KMS-11 (cell line): ENCODE results near the gene MVK.

Source experiments
- H2AFZ ChIP-seq: fragments of 200-600 bp; sonication (generic); 2 replicates; pipeline ENCODE4 v1.6.1; 2016; ENCODE audit warnings: antibody characterized with exemption, mixed run types, low read depth
- H3K27ac ChIP-seq: fragments of 200-600 bp; sonication (generic); 2 replicates; pipeline ENCODE4 v1.6.1; 2016; ENCODE audit warnings: mild to moderate bottlenecking, mixed run types
- H3K27me3 ChIP-seq: fragments of 200-600 bp; sonication (generic); 2 replicates; pipeline ENCODE4 v1.6.1; 2017; ENCODE audit warnings: mild to moderate bottlenecking, low read depth, mixed run types, moderate library complexity; ENCODE audit not compliant: insufficient read depth
- H3K36me3 ChIP-seq: fragments of 200-600 bp; sonication (generic); 2 replicates; pipeline ENCODE4 v1.6.1; 2017; ENCODE audit warnings: mild to moderate bottlenecking, mixed run types; ENCODE audit not compliant: insufficient read depth
- H3K4me1 ChIP-seq: fragments of 200-600 bp; sonication (generic); 2 replicates; pipeline ENCODE4 v1.6.1; 2016; ENCODE audit warnings: mild to moderate bottlenecking, low read depth, mixed run types; ENCODE audit not compliant: poor library complexity, severe bottlenecking
- H3K4me2 ChIP-seq: fragments of 200-600 bp; sonication (generic); 2 replicates; pipeline ENCODE4 v1.7.0; 2016; ENCODE audit warnings: mild to moderate bottlenecking, mixed run types
- H3K4me3 ChIP-seq: fragments of 200-600 bp; sonication (generic); IDR thresholded peaks from 2 replicates; pipeline ENCODE4 v1.6.1; 2017; ENCODE audit warnings: low read depth, low read length, mixed read lengths; ENCODE audit not compliant: insufficient read depth
- H3K79me2 ChIP-seq: fragments of 200-600 bp; sonication (generic); 2 replicates; pipeline ENCODE4 v1.6.1; 2016; ENCODE audit warnings: low read depth, mixed run types; ENCODE audit not compliant: insufficient read depth
- H3K9ac ChIP-seq: fragments of 200-600 bp; sonication (generic); 2 replicates; pipeline ENCODE4 v1.6.1; 2016; ENCODE audit warnings: mild to moderate bottlenecking, mixed run types
- H4K20me1 ChIP-seq: fragments of 200-600 bp; sonication (generic); 2 replicates; pipeline ENCODE4 v1.6.1; 2016; ENCODE audit warnings: mild to moderate bottlenecking, mixed run types; ENCODE audit not compliant: insufficient read depth
- CTCF ChIP-seq: fragments of 200-600 bp; sonication (generic); conservative IDR thresholded peaks from 2 replicates; pipeline ENCODE4 v1.6.1; 2017; ENCODE audit warnings: low read depth, mild to moderate bottlenecking, antibody characterized with exemption, low read length, moderate library complexity, mixed read lengths

The MVK gene

GRCh38 chr12:109578330-109578927 is 4.8 kb downstream of the MVK start:
- H3K4me3 ChIP-seq = no peak overlapping the region
- no peaks in the 10 kb centered on the region for H4K20me1 ChIP-seq
- no peak overlapping the region for H3K9ac ChIP-seq
- H3K79me2 ChIP-seq = peaks cover 8% of the 10 kb centered on the region; the same call in 1 of the 2 replicates
- H3K27me3 ChIP-seq = no peaks in the 10 kb centered on the region
- no peak overlapping the region for H3K27ac ChIP-seq
- H2AFZ ChIP-seq = no peak overlapping the region
- H3K4me1 ChIP-seq = peaks cover 7% of the 10 kb centered on the region
- H3K36me3 ChIP-seq = no peaks in the 10 kb centered on the region
- no peak for TF ChIP-seq CTCF
- H3K4me2 ChIP-seq = no peak overlapping the region

- Histone ChIP-seq H3K27me3 (no peaks in the 10 kb centered on the region), H3K27ac (no peak overlapping the region), H3K4me2 (no peak overlapping the region), H3K79me2 (peaks cover 2% of the 10 kb centered on the region; the same call in 1 of the 2 replicates), H3K4me1 (peaks cover 3% of the 10 kb centered on the region), H2AFZ (no peak overlapping the region), H4K20me1 (no peaks in the 10 kb centered on the region), H3K9ac (no peak overlapping the region), H3K36me3 (no peaks in the 10 kb centered on the region), H3K4me3 (no peak overlapping the region)
- no peak for TF ChIP-seq CTCF
Measured at GRCh38 chr12:109579639-109580038, 6.0 kb downstream of the MVK start.

- no peak overlapping the region for H3K4me2 ChIP-seq
- H3K79me2 ChIP-seq = no peaks in the 10 kb centered on the region
- H3K4me1 ChIP-seq = no peaks in the 10 kb centered on the region
- no peaks in the 10 kb centered on the region for H4K20me1 ChIP-seq
- no peaks in the 10 kb centered on the region for H3K36me3 ChIP-seq
- H2AFZ ChIP-seq = no peak overlapping the region
- H3K27me3 ChIP-seq = no peaks in the 10 kb centered on the region
- H3K4me3 ChIP-seq = no peak overlapping the region
- H3K27ac ChIP-seq = no peak overlapping the region
- no peak overlapping the region for H3K9ac ChIP-seq
- no peak for TF ChIP-seq CTCF
Measured at GRCh38 chr12:109580272-109580671, 6.7 kb downstream of the MVK start.

GRCh38 chr12:109580684-109581333 is 7.2 kb downstream of the MVK start:
- Histone ChIP-seq H3K79me2 (no peaks in the 10 kb centered on the region), H3K36me3 (no peaks in the 10 kb centered on the region), H4K20me1 (no peaks in the 10 kb centered on the region), H2AFZ (no peak overlapping the region), H3K4me1 (no peaks in the 10 kb centered on the region), H3K4me2 (no peak overlapping the region), H3K4me3 (no peak overlapping the region), H3K9ac (no peak overlapping the region), H3K27ac (no peak overlapping the region), H3K27me3 (no peaks in the 10 kb centered on the region)
- TF ChIP-seq CTCF = no peak
